GM19467 (cell line): ENCODE results near the gene PNLDC1.
"Not testable (repeated sequence)": the region's sequence is repeated elsewhere in the genome, so short reads cannot be mapped to it uniquely, and the experiment has no call there.

Source experiments
- ATAC-seq: cut with Tn5 transposase; IDR thresholded peaks from one replicate; pipeline ENCODE4 v1.9.1; 2021; ENCODE audit warnings: mild to moderate bottlenecking, moderate library complexity; ENCODE audit not compliant: unreplicated experiment

The PNLDC1 gene

GRCh38 chr6:159778131-159778530 is 21.9 kb upstream of the PNLDC1 start:
- ATAC-seq = no peak

GRCh38 chr6:159778542-159779103 is 21.5 kb upstream of the PNLDC1 start:
- ATAC-seq = no peak

- ATAC-seq = no peak
These were observed 11.8 kb upstream of the PNLDC1 start for GRCh38 chr6:159788276-159788675.

GRCh38 chr6:159788753-159789376 is 11.2 kb upstream of the PNLDC1 start:
- ATAC-seq = no peak

- peak; percentile 69 for ATAC-seq
These were observed 10.5 kb upstream of the PNLDC1 start, which contains the start of gene TCP1 for GRCh38 chr6:159789377-159790148. TCP1 (minus strand) TSS chr6:159789602; CDS start chr6:159789468, 134 bp downstream.

- peak; percentile 87 for ATAC-seq
These were observed 9.7 kb upstream of the PNLDC1 start, which contains the start of gene MRPL18 for GRCh38 chr6:159790149-159790955. MRPL18 (plus strand) TSS chr6:159790467; CDS start chr6:159790588, 121 bp downstream.

GRCh38 chr6:159790956-159791598 is 9.0 kb upstream of the PNLDC1 start:
- ATAC-seq = no peak

GRCh38 chr6:159794976-159795375 is 5.1 kb upstream of the PNLDC1 start:
- ATAC-seq = not testable (repeated sequence)

- no peak for ATAC-seq
These were observed 2.5 kb upstream of the PNLDC1 start for GRCh38 chr6:159797554-159797953.

GRCh38 chr6:159801935-159802334 is 1.9 kb downstream of the PNLDC1 start:
- no peak for ATAC-seq

- no peak for ATAC-seq
These were observed 4.4 kb downstream of the PNLDC1 start for GRCh38 chr6:159804504-159804903.

- ATAC-seq = no peak
These were observed 5.5 kb downstream of the PNLDC1 start for GRCh38 chr6:159805440-159806020.

GRCh38 chr6:159806021-159806458 is 6.0 kb downstream of the PNLDC1 start:
- ATAC-seq = no peak

GRCh38 chr6:159807150-159807858 is 7.2 kb downstream of the PNLDC1 start:
- ATAC-seq = no peak

- no peak for ATAC-seq
These were observed 8.6 kb downstream of the PNLDC1 start for GRCh38 chr6:159808647-159809046.

- no peak for ATAC-seq
These were observed 9.1 kb downstream of the PNLDC1 start for GRCh38 chr6:159809149-159809548.

GRCh38 chr6:159813781-159814180 is 13.7 kb downstream of the PNLDC1 start:
- ATAC-seq = no peak

GRCh38 chr6:159815410-159815809 is 15.3 kb downstream of the PNLDC1 start:
- no peak for ATAC-seq

- not testable (repeated sequence) for ATAC-seq
These were observed 16.7 kb downstream of the PNLDC1 start for GRCh38 chr6:159816775-159817174.
